Measurements from ENCODE around the gene KIF20B.

Gene KIF20B

GRCh38 chr10:89701242-89702120, at the start of gene KIF20B:
TSS of gene KIF20B (plus strand) at chr10:89701590. CDS start at chr10:89705295, 3,705 bp downstream.
- Histone ChIP-seq H3K4me1 (ENCODE audit: insufficient read depth, low read length) (peaks cover 7% of the 10 kb centered on the region), H3K27ac (ENCODE audit: low read length) (peak within 1 kb of the TSS; percentile 50), H3K9ac (ENCODE audit: low read depth, low read length) (peak within 1 kb of the TSS; percentile 98), H3K36me3 (ENCODE audit: insufficient read depth, low read depth, low read length) (peaks cover 8% of the 10 kb centered on the region), H3K27me3 (ENCODE audit: insufficient read depth, low read length) (no peaks in the 10 kb centered on the region), H3K4me3 (ENCODE audit: low read length) (peak within 1 kb of the TSS; percentile 100), H3K9me3 (ENCODE audit: insufficient read depth, low read depth, low read length) (no peaks in the 10 kb centered on the region)

DNA sequence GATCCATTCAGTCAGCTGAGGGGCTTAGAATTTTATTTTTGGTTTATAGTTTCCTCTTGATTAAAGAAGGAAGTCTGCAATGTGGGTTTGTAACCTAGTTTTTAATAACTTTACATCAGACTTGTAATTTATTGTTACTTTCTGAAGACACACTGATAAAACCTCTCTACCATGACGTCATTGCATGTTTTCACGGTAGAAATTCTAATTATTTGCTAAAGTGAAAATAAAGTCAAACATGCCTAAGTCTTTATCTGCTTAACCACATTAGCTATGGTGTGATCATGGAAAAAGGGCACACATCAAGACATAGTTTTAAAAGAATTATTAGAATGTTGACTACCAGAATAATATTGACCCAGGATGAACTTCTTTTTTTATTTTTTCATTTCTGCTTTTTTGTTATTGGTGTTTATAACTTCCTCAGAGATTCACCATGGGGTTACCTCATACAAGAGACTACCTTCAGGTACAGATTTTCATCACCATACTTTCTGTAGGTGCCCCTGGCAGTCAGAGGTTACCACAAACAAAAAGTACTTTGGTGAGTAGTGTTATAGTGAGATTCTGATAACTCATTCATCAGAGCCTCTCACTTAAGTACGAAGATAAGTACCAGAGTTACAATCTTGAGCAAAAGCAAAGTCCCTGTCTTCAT, 49.3 kb upstream of the KIF20B start:
- Histone ChIP-seq H3K27me3 (ENCODE audit: insufficient read depth, low read length) (no peaks in the 10 kb centered on the region), H3K36me3 (ENCODE audit: insufficient read depth, low read depth, low read length) (no peaks in the 10 kb centered on the region), H3K9ac (ENCODE audit: low read depth, low read length) (peak overlapping the region; percentile 8; the same call in 1 of the 2 replicates), H3K4me1 (ENCODE audit: insufficient read depth, low read length) (no peaks in the 10 kb centered on the region; the same call in 1 of the 2 replicates), H3K9me3 (ENCODE audit: insufficient read depth, low read depth, low read length) (no peaks in the 10 kb centered on the region; the same call in 1 of the 2 replicates), H3K4me3 (ENCODE audit: low read length) (no peak overlapping the region), H3K27ac (ENCODE audit: low read length) (peak overlapping the region; percentile 11)

GRCh38 chr10:89652806-89653370, 48.5 kb upstream of the KIF20B start:
- Histone ChIP-seq H3K9ac (ENCODE audit: low read depth, low read length) (no peak overlapping the region), H3K27ac (ENCODE audit: low read length) (no peak overlapping the region), H3K4me3 (ENCODE audit: low read length) (no peak overlapping the region)

DNA sequence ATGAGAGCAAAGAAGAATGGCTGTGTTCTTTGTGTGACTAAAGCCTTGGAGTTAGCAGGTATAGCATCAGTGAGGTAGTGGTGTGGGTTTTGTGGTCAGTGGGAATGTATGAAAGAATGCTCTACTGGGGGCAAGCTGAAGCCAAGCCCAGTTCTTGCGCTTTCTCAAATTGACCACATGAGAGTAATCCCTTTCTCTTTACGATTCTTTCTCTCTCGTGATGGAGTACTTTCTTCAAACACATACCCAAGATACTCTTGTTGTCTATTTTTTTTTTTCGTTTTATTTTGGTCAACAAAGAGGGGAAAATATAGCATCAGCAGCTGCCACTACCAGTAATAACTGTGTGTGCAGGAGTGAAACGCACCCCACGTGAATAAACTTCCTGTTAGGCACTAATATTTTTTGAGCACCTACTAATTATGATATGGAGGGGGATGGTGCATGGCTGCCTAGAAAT, 48.0 kb upstream of the KIF20B start:
- H3K4me3 ChIP-seq (ENCODE audit: low read length) = no peak overlapping the region
- no peak overlapping the region for H3K9ac ChIP-seq (ENCODE audit: low read depth, low read length)

More at GRCh38 chr10:89652806-89653370, 48.5 kb upstream of the KIF20B start:
- Histone ChIP-seq H3K9me3 (ENCODE audit: insufficient read depth, low read depth, low read length) (no peaks in the 10 kb centered on the region; the same call in 1 of the 2 replicates), H3K36me3 (ENCODE audit: insufficient read depth, low read depth, low read length) (no peaks in the 10 kb centered on the region), H3K4me1 (ENCODE audit: insufficient read depth, low read length) (no peaks in the 10 kb centered on the region; the same call in 1 of the 2 replicates), H3K27me3 (ENCODE audit: insufficient read depth, low read length) (no peaks in the 10 kb centered on the region)

GRCh38 chr10:89655722-89656121, 45.7 kb upstream of the KIF20B start:
- no peaks in the 10 kb centered on the region; the same call in 1 of the 2 replicates for H3K9me3 ChIP-seq (ENCODE audit: insufficient read depth, low read depth, low read length)
- H3K9ac ChIP-seq (ENCODE audit: low read depth, low read length) = no peak overlapping the region
- H3K36me3 ChIP-seq (ENCODE audit: insufficient read depth, low read depth, low read length) = no peaks in the 10 kb centered on the region
- no peaks in the 10 kb centered on the region for H3K27me3 ChIP-seq (ENCODE audit: insufficient read depth, low read length)
- H3K4me3 ChIP-seq (ENCODE audit: low read length) = no peak overlapping the region
- no peak overlapping the region for H3K27ac ChIP-seq (ENCODE audit: low read length)
- H3K4me1 ChIP-seq (ENCODE audit: insufficient read depth, low read length) = no peaks in the 10 kb centered on the region; the same call in 1 of the 2 replicates

More for the DNA sequence above, 48.0 kb upstream of the KIF20B start:
- Histone ChIP-seq H3K4me1 (ENCODE audit: insufficient read depth, low read length) (no peaks in the 10 kb centered on the region; the same call in 1 of the 2 replicates), H3K27me3 (ENCODE audit: insufficient read depth, low read length) (no peaks in the 10 kb centered on the region), H3K9me3 (ENCODE audit: insufficient read depth, low read depth, low read length) (no peaks in the 10 kb centered on the region; the same call in 1 of the 2 replicates), H3K27ac (ENCODE audit: low read length) (no peak overlapping the region), H3K36me3 (ENCODE audit: insufficient read depth, low read depth, low read length) (no peaks in the 10 kb centered on the region)

DNA sequence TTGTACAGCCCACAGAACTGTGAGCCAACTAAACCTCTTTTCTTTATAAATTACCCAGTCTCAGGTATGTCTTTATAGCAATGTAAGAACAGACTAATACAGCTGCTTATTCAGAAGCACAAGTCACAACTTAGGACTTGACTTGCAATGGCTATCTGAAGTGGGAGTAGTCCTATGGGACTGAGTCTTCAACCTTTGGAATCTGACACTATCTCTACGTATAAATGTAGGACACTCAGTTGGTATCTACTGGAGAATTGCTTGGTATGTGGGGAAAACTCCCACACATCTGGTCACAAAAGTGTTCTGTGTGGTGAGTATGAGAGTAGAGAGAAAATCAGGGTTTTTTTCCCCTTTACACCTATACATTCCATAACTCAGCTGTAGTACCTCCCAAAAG, 44.1 kb upstream of the KIF20B start:
- Histone ChIP-seq H3K36me3 (ENCODE audit: insufficient read depth, low read depth, low read length) (no peaks in the 10 kb centered on the region), H3K9ac (ENCODE audit: low read depth, low read length) (no peak overlapping the region), H3K27ac (ENCODE audit: low read length) (no peak overlapping the region), H3K9me3 (ENCODE audit: insufficient read depth, low read depth, low read length) (no peaks in the 10 kb centered on the region; the same call in 1 of the 2 replicates), H3K4me3 (ENCODE audit: low read length) (no peak overlapping the region), H3K4me1 (ENCODE audit: insufficient read depth, low read length) (no peaks in the 10 kb centered on the region), H3K27me3 (ENCODE audit: insufficient read depth, low read length) (no peaks in the 10 kb centered on the region)

DNA sequence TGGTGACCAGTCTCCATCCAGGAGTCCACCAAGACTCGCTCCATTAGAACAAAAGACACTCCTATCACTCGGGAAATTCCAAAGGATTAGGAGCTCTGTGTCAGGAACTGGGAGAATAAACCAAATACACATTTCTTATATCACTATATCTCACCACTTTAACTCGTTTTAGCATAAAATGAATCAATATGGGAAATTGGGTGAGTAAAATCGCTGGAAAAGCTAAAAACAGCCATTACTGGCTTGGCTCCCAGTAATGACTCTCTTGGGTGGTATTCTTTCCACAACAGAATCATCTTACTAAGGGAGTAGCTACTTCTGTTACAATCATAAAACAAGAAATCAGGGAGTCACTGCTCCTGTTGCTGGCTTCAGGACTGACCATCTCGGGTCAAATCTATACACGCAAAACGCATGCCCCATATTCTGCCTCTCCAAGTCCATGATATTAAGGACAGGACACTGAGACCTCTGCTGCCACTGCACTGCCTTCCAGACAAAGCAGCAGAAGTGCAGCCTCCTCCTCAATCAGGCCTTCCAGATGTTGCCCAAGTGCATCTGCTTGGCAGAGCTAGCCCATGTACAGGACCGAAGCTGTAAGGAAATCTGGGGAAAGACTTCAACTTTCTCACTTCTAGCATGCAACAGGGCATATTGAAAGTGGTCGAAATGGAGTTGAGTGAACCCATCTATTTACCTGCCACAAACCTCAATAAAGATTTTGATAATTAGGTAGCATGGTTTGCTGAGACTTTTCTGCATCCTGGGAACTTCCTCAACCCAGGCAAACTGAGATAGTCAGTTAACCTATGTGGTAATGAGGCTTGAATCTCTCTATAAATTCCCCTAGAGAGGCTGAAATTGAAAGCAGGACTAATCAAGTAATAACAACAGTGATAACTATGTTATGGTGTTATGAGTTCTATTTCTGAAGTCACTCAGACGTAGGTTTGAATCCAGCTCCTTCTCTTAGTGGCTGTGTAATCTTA, 42.0 kb upstream of the KIF20B start:
- H3K27ac ChIP-seq (ENCODE audit: low read length) = no peak overlapping the region
- no peaks in the 10 kb centered on the region; the same call in 1 of the 2 replicates for H3K9me3 ChIP-seq (ENCODE audit: insufficient read depth, low read depth, low read length)
- no peaks in the 10 kb centered on the region for H3K36me3 ChIP-seq (ENCODE audit: insufficient read depth, low read depth, low read length)
- no peak overlapping the region for H3K9ac ChIP-seq (ENCODE audit: low read depth, low read length)
- no peaks in the 10 kb centered on the region for H3K27me3 ChIP-seq (ENCODE audit: insufficient read depth, low read length)
- no peak overlapping the region for H3K4me3 ChIP-seq (ENCODE audit: low read length)
- no peaks in the 10 kb centered on the region for H3K4me1 ChIP-seq (ENCODE audit: insufficient read depth, low read length)

GRCh38 chr10:89662596-89662995, 38.8 kb upstream of the KIF20B start:
- no peak overlapping the region for H3K27ac ChIP-seq (ENCODE audit: low read length)
- no peak overlapping the region for H3K4me3 ChIP-seq (ENCODE audit: low read length)
- H3K27me3 ChIP-seq (ENCODE audit: insufficient read depth, low read length) = no peaks in the 10 kb centered on the region
- H3K9me3 ChIP-seq (ENCODE audit: insufficient read depth, low read depth, low read length) = no peaks in the 10 kb centered on the region
- H3K36me3 ChIP-seq (ENCODE audit: insufficient read depth, low read depth, low read length) = no peaks in the 10 kb centered on the region
- no peak overlapping the region for H3K9ac ChIP-seq (ENCODE audit: low read depth, low read length)
- H3K4me1 ChIP-seq (ENCODE audit: insufficient read depth, low read length) = no peaks in the 10 kb centered on the region

GRCh38 chr10:89663144-89663543, 38.2 kb upstream of the KIF20B start:
- Histone ChIP-seq H3K4me1 (ENCODE audit: insufficient read depth, low read length) (no peaks in the 10 kb centered on the region), H3K27me3 (ENCODE audit: insufficient read depth, low read length) (no peaks in the 10 kb centered on the region), H3K36me3 (ENCODE audit: insufficient read depth, low read depth, low read length) (no peaks in the 10 kb centered on the region), H3K9ac (ENCODE audit: low read depth, low read length) (no peak overlapping the region), H3K27ac (ENCODE audit: low read length) (no peak overlapping the region), H3K9me3 (ENCODE audit: insufficient read depth, low read depth, low read length) (no peaks in the 10 kb centered on the region), H3K4me3 (ENCODE audit: low read length) (no peak overlapping the region)

GRCh38 chr10:89664203-89664602, 37.2 kb upstream of the KIF20B start:
- Histone ChIP-seq H3K27ac (ENCODE audit: low read length) (no peak overlapping the region), H3K9ac (ENCODE audit: low read depth, low read length) (no peak overlapping the region), H3K27me3 (ENCODE audit: insufficient read depth, low read length) (no peaks in the 10 kb centered on the region), H3K9me3 (ENCODE audit: insufficient read depth, low read depth, low read length) (no peaks in the 10 kb centered on the region), H3K4me1 (ENCODE audit: insufficient read depth, low read length) (no peaks in the 10 kb centered on the region), H3K36me3 (ENCODE audit: insufficient read depth, low read depth, low read length) (no peaks in the 10 kb centered on the region), H3K4me3 (ENCODE audit: low read length) (no peak overlapping the region)

All from iPS-20b (cell line).